Measurements from ENCODE around the gene NOTCH3.

The NOTCH3 gene

GRCh38 chr19:15177269-15178116 is 23.3 kb downstream of the NOTCH3 start:
- TF ChIP-seq CTCF (IDR thresholded peaks at IDR 0.05; ENCODE audit: low read length) (peak; percentile 70), EZH2 (IDR thresholded peaks at IDR 0.05; ENCODE audit: borderline replicate concordance, low read length) (no peak)
- no peak overlapping the region for H3K27ac ChIP-seq (ENCODE audit: low read depth, low read length, poor library complexity, severe bottlenecking)
- peak overlapping the region; percentile 32 for H3K4me3 ChIP-seq (ENCODE audit: low read depth, low read length, poor library complexity, severe bottlenecking)
- H3K4me2 ChIP-seq (ENCODE audit: low read length): peak overlapping the region; percentile 47
- no peaks in the 10 kb centered on the region for H3K9me2 ChIP-seq (ENCODE audit: low read depth, low read length)
- no peaks in the 10 kb centered on the region for H3F3A ChIP-seq (ENCODE audit: insufficient read depth, low read length)
- no peaks in the 10 kb centered on the region for H4K20me1 ChIP-seq (ENCODE audit: insufficient read depth, low read length)
- H3K9me3 ChIP-seq (ENCODE audit: low read length): no peaks in the 10 kb centered on the region
- H3K4me1 ChIP-seq (ENCODE audit: insufficient read depth, low read length, severe bottlenecking): peaks cover 9% of the 10 kb centered on the region
- no peak overlapping the region for H2AFZ ChIP-seq (ENCODE audit: low read length)
- no peaks in the 10 kb centered on the region for H3K27me3 ChIP-seq (ENCODE audit: insufficient read depth, low read length)
- no peak overlapping the region; the same call in 1 of the 2 replicates for H3K9ac ChIP-seq (ENCODE audit: low read length)
- no peaks in the 10 kb centered on the region for H3K79me2 ChIP-seq (ENCODE audit: insufficient read depth, low read length)
- no peaks in the 10 kb centered on the region for H3K36me3 ChIP-seq (ENCODE audit: insufficient read depth, low read length)

DNA sequence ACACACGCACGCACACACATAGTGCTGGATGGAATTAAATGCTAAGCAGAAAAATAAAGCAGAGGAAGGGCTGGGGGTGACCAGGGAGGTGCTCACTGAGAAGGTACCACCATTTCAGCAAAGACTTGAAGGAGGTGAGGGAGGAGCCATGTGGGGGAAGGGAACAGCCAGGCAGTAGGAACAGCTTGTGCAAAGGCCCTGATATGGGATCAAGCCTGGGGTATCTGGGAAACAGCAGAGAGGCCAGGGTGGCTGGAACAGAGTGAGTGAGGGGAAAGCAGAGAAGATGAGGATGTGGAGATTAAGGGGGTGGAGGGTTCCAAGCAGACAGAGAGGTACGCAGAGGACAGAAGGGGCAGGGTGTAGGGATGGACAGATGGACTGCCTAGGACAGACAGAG is 25.2 kb downstream of the NOTCH3 start:
- Histone ChIP-seq H4K20me1 (ENCODE audit: insufficient read depth, low read length) (no peaks in the 10 kb centered on the region), H3K4me3 (ENCODE audit: low read depth, low read length, poor library complexity, severe bottlenecking) (no peak overlapping the region), H3K79me2 (ENCODE audit: insufficient read depth, low read length) (no peaks in the 10 kb centered on the region), H3K36me3 (ENCODE audit: insufficient read depth, low read length) (no peaks in the 10 kb centered on the region), H3K27me3 (ENCODE audit: insufficient read depth, low read length) (no peaks in the 10 kb centered on the region), H3K4me2 (ENCODE audit: low read length) (no peak overlapping the region), H3K9ac (ENCODE audit: low read length) (no peak overlapping the region), H3F3A (ENCODE audit: insufficient read depth, low read length) (no peaks in the 10 kb centered on the region), H3K9me2 (ENCODE audit: low read depth, low read length) (no peaks in the 10 kb centered on the region), H3K9me3 (ENCODE audit: low read length) (no peaks in the 10 kb centered on the region), H3K4me1 (ENCODE audit: insufficient read depth, low read length, severe bottlenecking) (peaks cover 5% of the 10 kb centered on the region), H2AFZ (ENCODE audit: low read length) (no peak overlapping the region), H3K27ac (ENCODE audit: low read depth, low read length, poor library complexity, severe bottlenecking) (no peak overlapping the region)
- TF ChIP-seq CTCF (IDR thresholded peaks at IDR 0.05; ENCODE audit: low read length): no peak
- no peak for TF ChIP-seq EZH2 (IDR thresholded peaks at IDR 0.05; ENCODE audit: borderline replicate concordance, low read length)

- H3K27ac ChIP-seq (ENCODE audit: low read depth, low read length, poor library complexity, severe bottlenecking): no peak overlapping the region
- TF ChIP-seq EZH2 (IDR thresholded peaks at IDR 0.05; ENCODE audit: borderline replicate concordance, low read length) (no peak), CTCF (IDR thresholded peaks at IDR 0.05; ENCODE audit: low read length) (peak; percentile 54)
- H3K9me2 ChIP-seq (ENCODE audit: low read depth, low read length): no peaks in the 10 kb centered on the region
- no peaks in the 10 kb centered on the region for H4K20me1 ChIP-seq (ENCODE audit: insufficient read depth, low read length)
- no peak overlapping the region for H3K9ac ChIP-seq (ENCODE audit: low read length)
- H2AFZ ChIP-seq (ENCODE audit: low read length): no peak overlapping the region
- 0 out of 2 replicates have a peak, but pooled peaks cover 3% of the 10 kb centered on the region for H3K27me3 ChIP-seq (ENCODE audit: insufficient read depth, low read length)
- H3K36me3 ChIP-seq (ENCODE audit: insufficient read depth, low read length): no peaks in the 10 kb centered on the region
- H3K4me1 ChIP-seq (ENCODE audit: insufficient read depth, low read length, severe bottlenecking): peaks cover 5% of the 10 kb centered on the region
- no peaks in the 10 kb centered on the region for H3F3A ChIP-seq (ENCODE audit: insufficient read depth, low read length)
- no peaks in the 10 kb centered on the region for H3K79me2 ChIP-seq (ENCODE audit: insufficient read depth, low read length)
- no peak overlapping the region for H3K4me3 ChIP-seq (ENCODE audit: low read depth, low read length, poor library complexity, severe bottlenecking)
- no peak overlapping the region for H3K4me2 ChIP-seq (ENCODE audit: low read length)
- H3K9me3 ChIP-seq (ENCODE audit: low read length): no peaks in the 10 kb centered on the region
Measured at GRCh38 chr19:15173746-15174404, 26.9 kb downstream of the NOTCH3 start.
